Urothelium cell line (cell line): ENCODE data around the gene STK26.
"Not testable (repeated sequence)": the region's sequence is repeated elsewhere in the genome, so short reads cannot be mapped to it uniquely, and the experiment has no call there.

Source experiments
- DNase-seq: peaks from one replicate; pipeline ENCODE4 v3.0.0; 2011; ENCODE audit warnings: low spot score, mixed read lengths
- FAIRE-seq: peaks from 2 replicates; lab custom pipeline; 2011; peaks lifted over from hg19 to GRCh38; lab: Jason Lieb, UNC

Gene STK26

GRCh38 chrX:132092439-132093065, 69.5 kb downstream of the STK26 start:
- FAIRE-seq, result no peak
- peak; percentile 11 for DNase-seq

GRCh38 chrX:132093239-132093860, 70.2 kb downstream of the STK26 start:
- DNase-seq (no peak), FAIRE-seq (no peak)

GRCh38 chrX:132094164-132094563, 71.1 kb downstream of the STK26 start:
- no peak for FAIRE-seq
- DNase-seq, result no peak

GRCh38 chrX:132098704-132099103, 75.6 kb downstream of the STK26 start:
- DNase-seq, FAIRE-seq: not testable (repeated sequence)

- DNase-seq, result no peak
- no peak for FAIRE-seq
Measured at GRCh38 chrX:132101206-132101605, 78.1 kb downstream of the STK26 start.

GRCh38 chrX:132101799-132102198, 78.7 kb downstream of the STK26 start:
- DNase-seq (no peak), FAIRE-seq (no peak)

- FAIRE-seq, result no peak
Measured at GRCh38 chrX:132107291-132107690, 84.2 kb downstream of the STK26 start.

GRCh38 chrX:132114607-132115006, 91.5 kb downstream of the STK26 start:
- DNase-seq (no peak), FAIRE-seq (no peak)

More at GRCh38 chrX:132107291-132107690, 84.2 kb downstream of the STK26 start:
- DNase-seq, result no peak

- no peak for DNase-seq
- FAIRE-seq, result no peak
Measured at GRCh38 chrX:132115792-132116191, 92.7 kb downstream of the STK26 start.

GRCh38 chrX:132118358-132118757, 95.3 kb downstream of the STK26 start:
- no peak for FAIRE-seq
- DNase-seq, result no peak

- no peak for FAIRE-seq
- no peak for DNase-seq
Measured at GRCh38 chrX:132119283-132119682, 96.2 kb downstream of the STK26 start.

GRCh38 chrX:132119821-132120515, 96.9 kb downstream of the STK26 start:
- DNase-seq (no peak), FAIRE-seq (no peak)

- no peak for DNase-seq
- no peak for FAIRE-seq
Measured at GRCh38 chrX:132120913-132121312, 97.8 kb downstream of the STK26 start.
